DOHH2 (cell line): Measurements from ENCODE around the gene ITPR1.

ENCODE experiments used
- H3F3A ChIP-seq: fragments of 200-600 bp; sonication (generic), shearing (Covaris generic); 2 replicates; pipeline ENCODE4 v1.6.0; 2016; ENCODE audit warnings: antibody characterized with exemption, mild to moderate bottlenecking; ENCODE audit not compliant: control insufficient read depth, insufficient read depth
- H3K27ac ChIP-seq: fragments of 200-600 bp; sonication (generic); 2 replicates; pipeline ENCODE4 v1.5.1; 2014; ENCODE audit warnings: low read depth, mild to moderate bottlenecking, low read length, moderate library complexity
- H3K27me3 ChIP-seq: fragments of 200-600 bp; sonication (generic); 2 replicates; pipeline ENCODE4 v1.6.1; 2014; ENCODE audit warnings: mild to moderate bottlenecking, low read length, mixed read lengths; ENCODE audit not compliant: control insufficient read depth
- H3K36me3 ChIP-seq: fragments of 200-600 bp; sonication (generic); 2 replicates; pipeline ENCODE4 v1.6.1; 2014; ENCODE audit warnings: mild to moderate bottlenecking, low read length, moderate library complexity, mixed read lengths; ENCODE audit not compliant: control insufficient read depth
- H3K4me1 ChIP-seq: fragments of 200-600 bp; sonication (generic); 2 replicates; pipeline ENCODE4 v1.6.1; 2014; ENCODE audit warnings: mild to moderate bottlenecking, low read length, mixed read lengths; ENCODE audit not compliant: control insufficient read depth
- H3K4me2 ChIP-seq: fragments of 200-600 bp; sonication (generic); 2 replicates; pipeline ENCODE4 v1.6.0; 2014; ENCODE audit warnings: mild to moderate bottlenecking, low read length, moderate library complexity
- H3K4me3 ChIP-seq: fragments of 200-600 bp; sonication (generic); 2 replicates; pipeline ENCODE4 v1.5.1; 2014; ENCODE audit warnings: mild to moderate bottlenecking, low read length, mixed read lengths
- H3K79me2 ChIP-seq: fragments of 200-600 bp; sonication (generic); 2 replicates; pipeline ENCODE4 v1.6.1; 2014; ENCODE audit warnings: mild to moderate bottlenecking, low read length, mixed read lengths; ENCODE audit not compliant: control insufficient read depth
- H3K9me2 ChIP-seq: fragments of 200-600 bp; sonication (generic); replicated peaks from 2 replicates; pipeline ENCODE4 v1.6.1; 2014; ENCODE audit warnings: mild to moderate bottlenecking, low read length, mixed read lengths; ENCODE audit not compliant: control insufficient read depth
- H3K9me3 ChIP-seq: fragments of 200-600 bp; sonication (generic); 2 replicates; pipeline ENCODE4 v1.6.1; 2014; ENCODE audit warnings: antibody characterized with exemption, low read length, mixed read lengths; ENCODE audit not compliant: control insufficient read depth, insufficient read depth
- H4K20me1 ChIP-seq: fragments of 200-600 bp; sonication (generic); 2 replicates; pipeline ENCODE4 v1.6.0; 2014; ENCODE audit warnings: low read depth, mild to moderate bottlenecking, antibody characterized with exemption, low read length, moderate library complexity; ENCODE audit not compliant: control insufficient read depth, insufficient read depth
- CTCF ChIP-seq: fragments of 200-600 bp; sonication (generic); IDR thresholded peaks from one replicate; pipeline ENCODE4 v1.5.1; 2014; ENCODE audit warnings: antibody characterized with exemption, mild to moderate bottlenecking, low read depth, low read length; ENCODE audit not compliant: poor library complexity, severe bottlenecking
- EZH2phosphoT487 ChIP-seq: fragments of 200-600 bp; sonication (generic); IDR thresholded peaks from 2 replicates; pipeline ENCODE4 v1.6.1; 2017; ENCODE audit warnings: borderline replicate concordance, mild to moderate bottlenecking, antibody characterized with exemption, low read length, moderate library complexity, mixed read lengths

The ITPR1 gene

GRCh38 chr3:4823385-4823784, 330.2 kb downstream of the ITPR1 start:
- no peak for TF ChIP-seq EZH2phosphoT487
- TF ChIP-seq CTCF = no peak
- no peak overlapping the region for H3K27ac ChIP-seq
- H3K4me1 ChIP-seq = no peaks in the 10 kb centered on the region
- H3K9me3 ChIP-seq = no peaks in the 10 kb centered on the region
- H4K20me1 ChIP-seq = no peaks in the 10 kb centered on the region
- no peaks in the 10 kb centered on the region for H3K79me2 ChIP-seq
- no peaks in the 10 kb centered on the region for H3F3A ChIP-seq
- no peaks in the 10 kb centered on the region for H3K9me2 ChIP-seq
- H3K36me3 ChIP-seq = no peaks in the 10 kb centered on the region
- no peak overlapping the region for H3K4me3 ChIP-seq
- no peaks in the 10 kb centered on the region for H3K27me3 ChIP-seq
- H3K4me2 ChIP-seq = no peak overlapping the region

- TF ChIP-seq EZH2phosphoT487 (no peak), CTCF (no peak)
- H3K9me2 ChIP-seq = no peaks in the 10 kb centered on the region
- no peak overlapping the region for H3K4me2 ChIP-seq
- H3K79me2 ChIP-seq = no peaks in the 10 kb centered on the region
- H4K20me1 ChIP-seq = no peaks in the 10 kb centered on the region
- H3K36me3 ChIP-seq = no peaks in the 10 kb centered on the region
- H3K4me3 ChIP-seq = no peak overlapping the region
- no peaks in the 10 kb centered on the region for H3K9me3 ChIP-seq
- H3K4me1 ChIP-seq = no peaks in the 10 kb centered on the region
- H3K27me3 ChIP-seq = no peaks in the 10 kb centered on the region
- H3K27ac ChIP-seq = no peak overlapping the region
- no peaks in the 10 kb centered on the region for H3F3A ChIP-seq
These were observed 331.1 kb downstream of the ITPR1 start for GRCh38 chr3:4823986-4824925.

- no peaks in the 10 kb centered on the region for H3K79me2 ChIP-seq
- no peaks in the 10 kb centered on the region for H3K9me2 ChIP-seq
- H3K27ac ChIP-seq = no peak overlapping the region
- no peaks in the 10 kb centered on the region for H4K20me1 ChIP-seq
- no peaks in the 10 kb centered on the region for H3K9me3 ChIP-seq
- no peaks in the 10 kb centered on the region for H3K36me3 ChIP-seq
- no peaks in the 10 kb centered on the region for H3K27me3 ChIP-seq
- H3K4me2 ChIP-seq = no peak overlapping the region
- no peak overlapping the region for H3K4me3 ChIP-seq
- no peaks in the 10 kb centered on the region for H3F3A ChIP-seq
- TF ChIP-seq CTCF = no peak
- no peak for TF ChIP-seq EZH2phosphoT487
- no peaks in the 10 kb centered on the region for H3K4me1 ChIP-seq
These were observed 331.8 kb downstream of the ITPR1 start for GRCh38 chr3:4824926-4825325.
